Mesenteric fat pad (tissue), 1 donor: Measurements from ENCODE around the gene PHLPP1. TPM values are rescaled to one million over a fixed set of nuclear protein-coding genes. Genes with fewer than 3 reads are reported as not detected.

Experiments
- DNase-seq: peaks from one replicate; pipeline ENCODE4 v3.0.0-alpha.2; 2020; ENCODE audit warnings: low spot score
- total RNA-seq: library from RNA; stranded (reverse); fragmentation: NEBNext Ultra II Directional; extraction: Animal tissue kit (Norgen Biotek cat#: 25700); gene quantifications from one replicate; pipeline ENCODE4 v1.2.1, GENCODE V29; 2021
- donor health status: DM: yes; HTN: yes; CAD: no.

PHLPP1 gene
- total RNA-seq, 1 donor from 2014 or later: 7.0 TPM

DNA sequence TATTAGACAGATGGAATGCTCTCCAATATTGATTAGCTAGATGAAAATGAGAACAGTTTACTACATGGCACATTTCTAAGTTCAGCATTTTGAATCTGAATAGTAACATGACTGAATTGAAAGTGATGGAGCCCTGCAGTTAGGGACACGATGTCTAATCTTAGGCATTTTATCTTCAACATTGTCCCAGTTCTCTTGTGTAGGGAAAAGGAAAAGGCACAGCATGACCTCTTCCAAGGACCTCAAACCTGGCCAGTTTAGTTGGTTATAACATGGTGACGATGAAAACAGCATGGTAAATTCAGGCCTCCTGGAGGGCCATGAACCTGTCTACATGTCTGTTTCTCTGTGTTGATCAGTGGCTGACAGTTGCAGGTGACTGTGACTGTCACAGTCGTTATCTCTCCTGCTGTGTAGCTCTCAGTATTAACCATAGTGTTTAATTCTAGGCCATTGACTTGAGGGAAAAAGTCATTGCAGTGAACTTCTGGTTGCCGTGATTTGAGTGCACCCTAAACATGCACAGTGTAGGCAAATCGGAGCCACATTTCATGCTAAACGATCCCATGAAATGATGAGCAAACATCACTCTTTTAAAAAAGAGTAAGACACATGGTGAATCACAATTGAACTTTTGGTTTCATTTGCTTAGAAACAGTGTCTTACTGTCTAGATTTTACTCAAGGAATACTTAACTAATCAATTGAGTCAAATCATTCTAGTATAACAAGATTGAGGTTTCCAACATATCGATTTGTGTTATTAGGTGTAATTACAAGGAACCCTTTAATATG, 129.7 kb downstream of the PHLPP1 start:
- no peak for DNase-seq

DNA sequence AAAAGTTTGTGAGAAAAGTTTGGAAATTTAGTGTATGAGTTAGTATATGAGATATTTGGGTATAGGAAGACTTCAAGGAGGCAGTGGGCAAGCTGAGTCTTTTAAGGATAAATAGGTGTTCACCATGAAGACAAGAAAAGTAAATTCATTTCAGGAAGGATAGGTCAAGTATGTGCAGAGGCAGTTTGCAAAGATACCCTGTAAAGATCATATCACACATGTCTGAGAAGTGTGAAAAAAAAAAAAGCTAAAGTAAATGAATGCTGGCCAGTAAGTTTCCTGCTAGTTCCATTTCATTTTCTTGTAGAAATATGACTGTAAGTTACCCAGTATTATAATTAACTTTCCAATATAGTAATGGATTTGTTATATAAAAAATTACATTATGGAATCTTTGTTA, 131.0 kb downstream of the PHLPP1 start:
- DNase-seq: no peak

DNA sequence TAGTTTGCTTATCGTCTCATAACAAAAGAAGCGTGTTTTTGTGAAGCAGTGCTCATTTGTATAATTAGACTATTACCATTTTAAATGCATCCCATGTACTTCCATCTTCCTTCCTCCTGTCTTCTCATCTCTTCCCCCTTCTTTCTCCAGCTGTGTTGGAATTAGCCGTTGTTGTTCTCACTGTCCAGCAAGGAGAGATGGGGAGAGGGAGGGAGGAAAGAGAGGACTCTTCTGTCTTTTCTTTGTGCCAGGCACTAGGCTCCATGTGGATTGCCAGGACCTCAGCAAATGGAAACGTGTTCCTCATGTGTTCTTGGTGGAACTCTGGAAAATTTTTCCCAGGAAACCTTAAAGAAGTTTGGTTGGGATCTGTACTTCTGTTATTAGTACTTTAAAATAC, 131.7 kb downstream of the PHLPP1 start:
- DNase-seq: no peak

DNA sequence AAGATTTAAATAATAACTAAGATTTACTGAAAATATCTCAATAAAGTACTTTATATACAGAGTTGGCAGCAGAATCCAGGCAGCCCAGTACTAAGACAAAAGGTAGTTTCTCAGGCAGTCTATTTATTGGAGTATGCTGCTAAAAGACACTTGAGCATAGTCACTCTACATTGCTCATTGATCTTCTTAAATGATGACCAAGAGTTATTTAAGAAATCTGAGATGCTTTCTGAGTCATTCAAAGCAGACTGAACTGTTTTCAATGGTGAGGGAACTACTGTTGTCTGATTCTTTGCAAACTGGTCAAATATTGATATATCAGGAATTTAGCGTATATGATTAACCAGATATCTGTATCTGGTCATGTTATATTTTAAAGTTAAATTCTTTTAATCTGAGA, 133.6 kb downstream of the PHLPP1 start:
- no peak for DNase-seq

DNA sequence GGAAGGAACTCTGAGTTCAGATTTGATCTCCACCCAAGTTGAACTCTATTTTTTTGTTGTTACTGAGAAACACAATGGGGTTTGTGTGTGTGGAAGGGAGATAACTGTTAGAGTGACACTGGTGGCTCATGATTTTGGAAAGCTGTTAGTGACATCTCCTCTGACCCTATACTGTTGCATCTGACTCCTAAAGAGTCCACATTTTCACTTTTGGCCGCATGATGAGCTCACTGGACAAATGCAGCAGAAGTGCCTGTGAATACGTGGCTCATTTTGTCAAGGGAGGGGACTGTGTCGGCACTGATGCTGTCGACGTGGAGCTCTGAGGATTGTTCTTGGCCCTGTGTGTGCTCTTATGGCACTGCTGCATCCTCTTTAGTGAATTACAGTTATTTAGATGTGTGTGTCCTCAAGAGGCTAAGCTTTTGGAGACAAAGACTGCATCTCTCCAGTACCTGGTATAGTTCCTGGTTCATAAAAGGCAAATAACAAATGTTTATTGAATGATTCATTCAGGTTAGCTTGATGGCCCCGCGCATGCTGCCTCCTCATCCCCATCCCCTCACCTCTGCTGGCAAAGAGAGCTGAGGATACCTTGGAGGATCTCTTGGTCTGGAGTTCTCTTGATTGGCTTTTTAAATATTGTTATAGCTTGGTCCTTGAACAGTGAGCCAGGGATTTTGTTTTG, 135.4 kb downstream of the PHLPP1 start:
- DNase-seq: no peak

DNA sequence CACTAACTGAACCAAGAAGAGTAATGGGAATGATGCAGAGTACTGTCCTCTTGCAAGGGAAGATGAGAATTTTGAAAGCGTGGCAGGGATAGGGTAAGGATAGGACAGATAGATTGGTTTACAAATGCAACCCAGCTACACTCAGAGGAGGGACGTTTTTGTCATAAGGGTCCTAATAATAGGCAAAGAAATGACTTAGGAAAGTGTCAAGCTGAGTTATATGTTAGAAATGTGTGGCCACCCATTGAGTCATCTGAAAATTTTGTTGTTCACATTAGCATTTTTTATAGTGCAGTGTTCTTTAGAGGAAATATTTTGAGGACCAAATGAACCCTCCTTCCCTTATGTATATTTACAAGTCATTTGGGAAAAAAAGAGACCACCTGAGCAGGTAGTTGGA, 137.5 kb downstream of the PHLPP1 start:
- DNase-seq: no peak

DNA sequence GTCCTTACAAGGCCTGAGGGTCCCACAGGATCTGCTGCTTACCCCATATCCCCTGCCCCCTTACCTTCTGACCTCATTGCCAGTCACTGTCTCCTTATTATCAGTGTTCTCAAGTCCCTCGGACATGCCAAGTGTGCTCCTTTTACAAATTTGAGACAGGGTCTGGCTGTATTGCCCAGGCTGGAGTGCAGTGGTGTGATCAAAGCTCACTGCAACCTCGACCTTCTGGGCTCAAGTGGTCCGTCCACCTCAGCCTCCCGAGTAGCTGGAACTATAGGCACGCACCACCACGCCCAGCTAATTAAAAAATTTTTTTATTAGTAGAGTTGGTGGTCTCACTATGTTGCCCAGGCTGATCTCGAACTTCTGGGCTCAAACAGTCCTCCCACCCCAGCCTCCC, 141.0 kb downstream of the PHLPP1 start:
- no peak for DNase-seq

DNA sequence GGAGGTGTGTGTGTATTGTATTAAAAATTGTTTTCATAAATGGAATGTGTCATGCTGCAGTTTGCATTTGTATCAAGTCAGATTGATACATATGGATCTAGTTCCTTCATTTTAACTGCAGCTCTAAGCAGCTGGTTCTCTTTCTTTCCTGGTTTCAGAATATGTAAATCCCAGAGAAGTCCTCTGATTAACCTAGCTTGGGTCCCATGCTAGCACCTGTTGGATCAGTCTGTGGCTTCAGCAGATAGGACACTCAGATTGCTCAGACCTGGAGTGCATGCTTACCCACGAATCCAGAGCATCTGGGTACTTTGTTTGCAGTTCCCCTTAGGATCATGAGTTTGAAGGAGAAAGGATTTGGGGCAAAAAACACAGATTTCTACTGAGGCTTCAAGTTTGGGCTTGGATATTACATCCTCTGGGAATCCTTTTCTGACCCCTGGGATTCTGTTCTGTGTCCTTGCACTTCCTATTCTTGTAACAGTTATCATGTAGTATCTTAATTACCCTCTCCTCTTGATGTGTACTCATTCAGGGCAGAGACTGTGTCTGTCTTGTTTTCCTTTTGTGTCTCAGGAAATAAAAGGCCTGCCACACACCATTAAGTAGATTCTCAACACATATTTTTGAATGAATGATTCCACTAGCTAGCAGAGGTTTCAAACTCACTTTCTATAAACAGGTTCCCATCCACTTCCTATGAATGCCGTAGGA, 142.1 kb downstream of the PHLPP1 start:
- no peak for DNase-seq

DNA sequence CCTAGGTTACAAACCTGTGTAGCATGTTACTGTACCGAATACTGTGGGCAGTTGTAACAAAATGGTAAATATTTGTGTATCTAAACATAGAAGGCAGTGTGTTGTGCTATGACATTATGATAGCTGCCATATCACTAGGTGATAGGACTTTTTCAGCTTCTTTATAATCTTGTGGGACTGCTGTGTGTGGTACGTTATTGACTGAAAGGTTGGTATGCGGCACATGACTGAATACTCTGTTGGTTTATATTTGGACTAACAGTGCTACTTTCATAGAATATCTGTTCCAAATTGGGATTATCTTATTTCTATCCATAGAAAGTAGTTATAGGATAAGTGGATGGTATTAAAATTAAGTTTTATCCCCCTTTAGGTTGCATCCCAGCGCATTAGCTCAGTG, 144.7 kb downstream of the PHLPP1 start:
- DNase-seq: no peak

DNA sequence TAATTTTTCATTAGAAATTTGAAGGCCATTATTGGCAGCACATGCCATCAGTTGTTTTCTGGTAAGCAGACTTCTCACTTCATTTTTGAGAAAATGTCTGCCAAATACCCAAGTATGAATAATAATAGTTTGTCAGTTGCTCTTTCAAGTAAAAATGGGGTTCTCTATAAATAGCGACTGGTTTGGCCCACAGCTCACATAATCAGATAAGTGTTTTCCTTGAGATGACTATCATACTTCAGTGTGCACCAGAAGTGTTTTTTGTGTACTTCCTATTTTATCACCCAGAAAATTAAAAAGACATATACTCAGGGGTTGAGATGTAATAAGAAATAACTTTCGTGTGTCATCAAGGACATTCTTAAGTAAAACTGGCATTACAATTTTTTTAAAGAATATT, 147.1 kb downstream of the PHLPP1 start:
- no peak for DNase-seq

DNA sequence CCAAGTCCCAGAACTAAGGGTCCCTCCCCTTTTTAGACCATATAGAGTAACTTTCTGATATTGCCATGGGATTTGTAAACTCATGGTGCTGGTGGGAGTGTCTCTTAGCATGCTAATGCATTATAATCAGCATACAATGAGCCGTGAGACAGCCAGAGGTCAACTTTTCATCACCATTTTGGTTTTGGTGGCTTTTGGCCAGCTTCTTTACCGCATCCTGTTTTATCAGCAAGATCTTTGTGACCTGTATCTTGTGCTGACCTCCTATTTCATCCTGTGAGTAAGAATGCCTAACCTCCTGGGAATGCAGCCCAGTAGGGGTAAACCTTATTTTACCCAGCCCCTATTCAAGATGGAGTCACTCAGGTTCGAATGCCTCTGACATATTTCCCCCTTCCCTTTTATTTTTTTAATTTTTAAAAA, 148.2 kb downstream of the PHLPP1 start:
- DNase-seq: no peak

DNA sequence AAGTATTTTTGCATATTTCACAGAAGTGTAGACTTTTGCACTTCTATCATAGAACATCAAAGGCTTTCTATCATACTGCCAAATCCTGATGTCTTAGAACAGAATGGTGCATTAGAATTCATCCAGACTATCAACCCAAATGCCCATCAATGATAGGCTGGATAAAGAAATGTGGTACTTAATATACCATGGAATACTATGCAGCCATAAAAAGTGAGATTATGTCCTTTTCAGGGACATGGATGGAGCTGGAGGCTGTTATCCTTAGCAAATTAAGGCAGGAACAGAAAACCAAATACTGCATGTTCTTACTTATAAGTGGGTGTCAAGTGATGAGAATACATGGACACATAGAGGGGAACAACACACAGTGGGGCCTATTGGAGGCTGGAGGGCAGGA, 150.2 kb downstream of the PHLPP1 start:
- DNase-seq: no peak

DNA sequence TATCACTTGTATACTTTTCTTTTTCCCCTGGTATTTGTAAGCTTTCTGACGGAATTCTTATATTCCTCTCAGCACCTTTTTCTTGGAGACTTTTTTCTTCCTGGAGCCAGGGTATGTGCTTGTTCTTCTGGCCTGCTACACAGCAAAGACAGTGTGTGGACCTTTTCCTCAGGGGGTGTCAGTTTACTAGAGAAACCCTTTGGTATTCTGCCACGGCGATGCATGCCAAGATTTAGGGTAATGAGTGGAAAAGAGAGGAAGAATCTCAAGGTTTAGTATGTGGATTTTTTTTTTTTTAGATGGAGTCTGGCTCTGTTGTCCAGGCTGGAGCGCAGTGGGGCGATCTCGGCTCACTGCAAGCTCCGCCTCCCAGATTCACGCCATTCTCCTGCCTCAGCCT, 152.2 kb downstream of the PHLPP1 start:
- DNase-seq: no peak

DNA sequence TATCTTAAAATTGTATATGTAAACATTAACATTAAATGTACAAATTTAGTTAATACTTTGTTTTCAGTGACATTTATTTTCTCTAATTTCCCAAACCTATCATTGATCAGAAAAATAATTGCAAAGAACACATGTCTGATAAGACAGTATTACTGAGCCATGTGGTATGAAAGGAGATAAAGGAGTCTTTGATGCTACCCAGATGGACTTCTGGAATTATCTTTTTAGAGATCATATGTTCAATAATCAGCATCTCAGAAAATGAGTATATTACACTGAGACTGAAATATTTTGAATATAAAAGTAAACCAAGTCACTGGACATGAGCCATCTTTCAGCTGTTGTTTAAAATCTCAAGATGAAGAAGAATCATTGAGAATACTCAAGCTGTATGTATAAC, 153.3 kb downstream of the PHLPP1 start:
- no peak for DNase-seq

DNA sequence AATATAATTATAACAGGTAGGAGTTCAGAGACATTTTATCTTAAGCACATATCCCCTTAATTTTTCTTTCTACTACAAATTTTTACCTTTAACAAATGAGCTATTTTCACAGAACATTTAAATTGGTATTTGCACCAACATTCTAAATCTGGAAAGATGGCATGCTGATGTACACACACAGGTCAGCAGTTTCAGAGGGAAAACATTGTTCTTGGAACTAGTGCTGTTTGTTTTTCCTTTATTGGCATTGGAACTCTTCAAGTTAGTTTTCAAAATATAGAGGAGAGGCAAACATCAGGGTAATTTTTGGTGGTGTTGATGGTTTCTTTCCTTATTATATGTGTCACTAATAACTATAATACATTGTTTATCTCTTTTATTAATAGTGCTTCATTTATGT, 155.3 kb downstream of the PHLPP1 start:
- no peak for DNase-seq

DNA sequence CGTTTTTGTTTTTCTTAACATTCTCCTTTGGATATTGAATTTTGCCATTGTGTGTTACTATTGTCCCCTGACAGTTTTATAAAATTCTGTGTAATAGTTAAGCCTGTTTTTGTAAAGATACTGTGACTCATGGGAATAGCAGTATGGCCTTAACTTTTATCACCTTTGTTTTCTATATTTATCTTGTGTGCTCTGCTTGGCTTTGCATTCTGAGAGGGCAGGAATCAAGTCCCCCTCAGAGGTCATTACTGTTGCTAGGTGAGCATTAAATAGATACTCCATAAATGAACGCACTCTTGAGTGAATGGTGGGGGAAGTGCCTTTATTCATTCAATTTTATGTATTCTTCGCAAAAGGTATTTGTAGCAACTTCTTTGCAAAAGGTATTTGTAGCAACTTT, 160.0 kb downstream of the PHLPP1 start:
- no peak for DNase-seq

DNA sequence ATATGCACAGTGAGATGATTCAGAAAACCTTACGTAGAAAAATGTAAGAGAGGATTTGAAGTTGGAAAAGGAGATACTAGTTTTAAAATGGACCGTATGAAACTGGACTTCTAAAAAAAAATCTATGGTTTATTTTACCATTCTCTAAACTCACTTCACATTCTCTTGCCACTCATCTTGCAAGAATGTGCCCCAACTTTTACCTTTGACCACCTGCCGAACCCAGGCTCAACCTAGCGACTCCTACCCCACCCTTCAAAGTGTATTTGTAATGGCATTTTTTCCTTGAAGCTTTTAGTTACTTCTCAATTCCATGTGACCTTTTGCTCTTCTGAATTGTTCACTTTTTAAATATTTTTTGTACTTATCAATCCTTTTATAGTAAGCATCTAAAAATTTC, 160.8 kb downstream of the PHLPP1 start:
- no peak for DNase-seq

DNA sequence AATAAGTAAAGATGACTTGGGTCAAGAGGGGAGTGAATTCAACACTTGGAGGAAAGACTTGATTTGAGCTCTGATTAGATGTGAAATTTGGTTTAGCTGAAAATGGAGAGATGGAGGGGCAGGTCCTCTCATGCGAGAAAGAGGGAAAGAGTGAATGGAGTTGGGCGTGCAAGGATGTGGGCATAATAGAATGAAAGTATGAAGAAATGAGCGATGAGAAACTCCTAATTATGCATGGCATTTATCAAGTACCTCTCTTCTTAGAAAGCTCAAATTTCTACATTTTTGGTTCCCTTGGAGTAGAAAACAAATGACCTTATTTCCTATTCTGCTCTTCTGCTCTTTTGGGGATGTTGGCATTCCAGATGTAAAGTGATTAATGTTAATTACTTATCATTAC, 161.5 kb downstream of the PHLPP1 start:
- no peak for DNase-seq

DNA sequence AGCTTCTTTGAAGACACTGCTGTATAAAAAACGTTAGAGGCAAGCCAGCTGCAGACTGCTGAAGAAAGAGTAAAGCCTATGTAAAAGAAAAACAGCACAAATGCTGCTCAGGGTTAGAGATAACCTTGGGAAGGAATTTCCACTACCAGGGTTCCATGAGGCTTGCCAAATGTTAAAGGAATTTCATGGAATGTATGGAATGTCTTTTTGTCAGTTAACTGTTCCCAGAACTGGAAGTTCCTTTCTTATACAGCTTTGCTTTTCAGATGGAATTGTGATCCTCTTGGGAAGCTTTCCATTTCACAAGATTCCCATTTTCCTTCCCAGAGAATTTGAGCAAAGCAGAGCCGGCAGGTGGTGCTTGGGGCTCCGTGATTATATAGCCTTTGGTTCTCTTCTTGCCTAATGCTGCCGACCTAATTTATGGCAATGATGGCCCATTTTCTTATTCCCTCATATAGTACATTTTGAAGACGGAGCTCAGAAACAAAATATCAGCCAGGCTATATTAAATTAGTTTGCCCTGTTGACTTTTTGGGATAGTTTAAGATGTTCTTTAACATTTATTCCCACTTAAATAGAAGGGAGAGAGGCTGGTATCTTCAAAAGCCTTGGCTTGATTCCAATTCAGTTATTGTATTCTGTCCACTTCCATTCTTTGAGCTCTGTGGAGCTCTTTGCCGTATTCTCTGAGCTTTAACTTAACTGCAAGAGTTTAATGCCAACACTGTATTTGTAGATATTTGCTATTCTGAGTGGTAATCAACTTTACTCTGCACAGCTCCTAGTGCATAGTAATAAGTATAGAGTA, 162.3 kb downstream of the PHLPP1 start:
- DNase-seq: no peak

DNA sequence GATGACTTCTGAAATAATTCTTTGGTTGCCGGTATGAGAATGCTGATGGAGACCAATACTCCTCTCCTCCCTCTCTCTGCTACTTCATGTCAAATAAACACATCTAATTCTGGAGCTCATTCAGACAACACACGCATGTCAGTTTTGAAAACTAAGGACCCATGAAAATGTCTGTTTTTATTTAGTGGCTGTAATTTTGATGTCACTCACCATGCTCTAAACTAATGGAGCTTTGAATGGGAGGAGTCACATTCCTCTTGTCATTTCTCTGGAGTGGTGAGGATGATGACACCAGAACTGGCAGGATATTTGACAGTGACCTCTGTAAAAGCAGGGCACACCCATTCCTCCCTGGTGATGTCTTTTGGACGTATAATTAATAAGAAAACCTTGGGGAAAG, 163.0 kb downstream of the PHLPP1 start:
- DNase-seq: no peak

DNA sequence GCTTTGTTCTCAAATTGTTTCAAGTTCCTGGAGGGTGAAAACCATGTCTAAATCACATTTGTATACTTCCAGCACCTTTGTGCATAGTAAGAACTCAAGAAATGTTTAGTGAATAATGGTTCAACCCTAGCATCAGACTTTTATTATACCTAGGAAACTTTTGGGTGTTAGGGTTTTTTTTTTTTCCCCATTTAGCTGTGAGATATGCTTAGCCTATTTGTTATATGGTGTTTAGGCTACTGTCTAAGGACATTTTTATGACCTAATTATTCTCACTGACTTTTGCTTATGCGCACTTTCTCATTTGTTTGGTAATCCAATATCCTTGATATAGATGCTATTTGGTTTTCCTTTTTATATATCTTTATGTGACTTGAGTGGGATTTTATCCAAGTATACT, 164.7 kb downstream of the PHLPP1 start:
- DNase-seq: no peak
